Measurements from ENCODE around the gene SERPINF2. TPM values are rescaled to one million over a fixed set of nuclear protein-coding genes. Genes with fewer than 3 reads are reported as not detected.
A peak's percentile ranks its signal among the peaks of the same experiment; 100 is the strongest.

SERPINF2 gene
- total RNA-seq, 2 donors from 2014 or later: 30.4 to 56.1 TPM

DNA sequence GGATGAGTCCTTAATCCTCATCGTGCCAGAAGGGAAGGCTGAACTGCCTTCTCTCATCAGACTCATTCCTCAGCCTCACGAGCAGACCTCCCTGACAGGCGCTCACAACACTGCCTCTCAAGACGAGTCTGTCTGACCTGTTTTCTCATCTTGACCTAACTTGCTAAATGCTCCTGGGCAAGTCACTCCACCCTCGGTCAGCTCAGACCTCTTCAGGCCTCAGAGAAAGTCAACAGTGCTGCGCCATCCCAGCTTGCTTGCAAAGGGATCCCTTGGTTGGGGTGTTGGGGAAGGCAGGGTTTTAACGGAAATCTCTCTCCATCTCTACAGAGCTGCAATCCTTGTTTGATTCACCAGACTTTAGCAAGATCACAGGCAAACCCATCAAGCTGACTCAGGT is 34.2 kb downstream of the SERPINF2 start:
- no peak for DNase-seq (ENCODE audit: low spot score)
- no peak for TF ChIP-seq POLR2A (IDR thresholded peaks at IDR 0.05)
- no peak overlapping the region for H3K4me3 ChIP-seq
- H3K9me3 ChIP-seq: no peaks in the 10 kb centered on the region
- 89% methylated on average over 7 of the region's 7 CpGs for WGBS
- H3K36me3 ChIP-seq: peaks cover 0 to 11% of the 10 kb centered on the region in 2 donors
- peaks cover 8% of the 10 kb centered on the region for H3K4me1 ChIP-seq (replicated peaks)
- intact Hi-C loops (cut with DNase I): no loop called here
- no peak overlapping the region for H3K27ac ChIP-seq
- no peaks in the 10 kb centered on the region for H3K27me3 ChIP-seq (replicated peaks; ENCODE audit: insufficient read depth)

DNA sequence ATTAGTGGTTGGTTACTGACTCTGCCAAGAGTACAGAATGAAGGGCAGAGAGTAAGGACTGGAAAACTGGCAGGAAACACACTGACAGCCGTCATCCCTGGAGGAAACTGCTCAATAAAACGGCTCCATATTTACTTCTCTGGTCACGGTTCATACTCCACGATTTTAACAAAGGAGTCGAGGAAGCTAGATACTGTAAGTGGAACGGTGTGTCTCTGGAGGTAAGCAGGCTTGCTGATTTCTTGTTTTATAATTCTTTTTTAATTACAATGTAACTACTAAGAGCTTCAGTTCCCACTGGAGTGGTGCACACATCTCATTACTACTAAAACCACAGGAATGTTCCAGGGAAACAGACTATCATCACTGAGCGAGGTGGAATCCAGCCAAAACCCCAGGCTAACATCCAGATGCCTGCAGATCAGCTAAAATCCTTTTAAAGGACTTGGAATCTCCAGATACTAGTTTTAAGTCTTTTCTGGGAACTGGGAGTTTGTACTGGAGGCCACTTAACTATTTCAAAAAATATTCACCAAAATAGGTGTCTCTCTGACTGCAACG is 37.0 kb downstream of the SERPINF2 start:
- no peaks in the 10 kb centered on the region for H3K27me3 ChIP-seq (replicated peaks; ENCODE audit: insufficient read depth)
- intact Hi-C loops (cut with DNase I): loop anchor here (5.0 kb wide), 1 partner anchor 112 kb away; no protein-coding TSS in a partner anchor
- TF ChIP-seq POLR2A (IDR thresholded peaks at IDR 0.05): no peak
- TF ChIP-seq POLR2AphosphoS5 (IDR thresholded peaks at IDR 0.05): peak; percentile 93
- DNase-seq (ENCODE audit: low spot score): peak; percentile 76
- no peak overlapping the region for H3K4me3 ChIP-seq
- peak overlapping the region; percentile 90 for H3K27ac ChIP-seq
- H3K4me1 ChIP-seq (replicated peaks): peaks cover 21% of the 10 kb centered on the region
- peaks cover 0 to 11% of the 10 kb centered on the region in 2 donors for H3K36me3 ChIP-seq
- no peaks in the 10 kb centered on the region for H3K9me3 ChIP-seq
- WGBS: 9% methylated on average over 8 of the region's 8 CpGs

DNA sequence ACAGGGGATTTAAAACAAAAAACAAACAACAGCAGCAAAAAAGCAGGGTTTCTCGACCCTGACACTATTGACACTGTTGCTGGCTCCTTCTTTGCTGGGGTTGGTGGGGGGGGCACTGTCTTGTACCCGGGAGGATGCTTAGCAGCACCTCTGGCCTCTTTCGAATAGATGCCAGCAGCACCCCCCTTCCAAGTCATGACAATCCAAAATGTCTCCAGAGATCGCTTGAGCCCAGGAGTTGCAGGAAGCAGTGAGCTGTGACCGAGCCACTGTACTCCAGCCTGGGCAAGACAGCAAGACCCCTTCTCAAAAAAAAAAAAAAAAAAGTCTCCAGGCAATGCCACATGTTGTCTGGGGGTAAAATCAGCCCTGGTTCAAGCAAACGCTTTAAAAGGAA is 39.5 kb downstream of the SERPINF2 start:
- Histone ChIP-seq H3K27me3 (replicated peaks; ENCODE audit: insufficient read depth) (no peaks in the 10 kb centered on the region), H3K9me3 (no peaks in the 10 kb centered on the region), H3K4me1 (replicated peaks) (peaks cover 22% of the 10 kb centered on the region), H3K36me3 (peaks cover 0 to 5% of the 10 kb centered on the region in 2 donors), H3K27ac (peak overlapping the region; percentile 90), H3K4me3 (no peak overlapping the region)
- DNase-seq (ENCODE audit: low spot score): no peak
- 54% methylated on average over 6 of the region's 6 CpGs for WGBS
- no peak for TF ChIP-seq POLR2A (IDR thresholded peaks at IDR 0.05)
- no peak for TF ChIP-seq POLR2AphosphoS5 (IDR thresholded peaks at IDR 0.05)
- TF ChIP-seq, protein P1, sequence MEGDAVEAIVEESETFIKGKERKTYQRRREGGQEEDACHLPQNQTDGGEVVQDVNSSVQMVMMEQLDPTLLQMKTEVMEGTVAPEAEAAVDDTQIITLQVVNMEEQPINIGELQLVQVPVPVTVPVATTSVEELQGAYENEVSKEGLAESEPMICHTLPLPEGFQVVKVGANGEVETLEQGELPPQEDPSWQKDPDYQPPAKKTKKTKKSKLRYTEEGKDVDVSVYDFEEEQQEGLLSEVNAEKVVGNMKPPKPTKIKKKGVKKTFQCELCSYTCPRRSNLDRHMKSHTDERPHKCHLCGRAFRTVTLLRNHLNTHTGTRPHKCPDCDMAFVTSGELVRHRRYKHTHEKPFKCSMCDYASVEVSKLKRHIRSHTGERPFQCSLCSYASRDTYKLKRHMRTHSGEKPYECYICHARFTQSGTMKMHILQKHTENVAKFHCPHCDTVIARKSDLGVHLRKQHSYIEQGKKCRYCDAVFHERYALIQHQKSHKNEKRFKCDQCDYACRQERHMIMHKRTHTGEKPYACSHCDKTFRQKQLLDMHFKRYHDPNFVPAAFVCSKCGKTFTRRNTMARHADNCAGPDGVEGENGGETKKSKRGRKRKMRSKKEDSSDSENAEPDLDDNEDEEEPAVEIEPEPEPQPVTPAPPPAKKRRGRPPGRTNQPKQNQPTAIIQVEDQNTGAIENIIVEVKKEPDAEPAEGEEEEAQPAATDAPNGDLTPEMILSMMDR (IDR thresholded peaks at IDR 0.05): no peak
- intact Hi-C loops (cut with DNase I): loop anchor here (5.0 kb wide), 1 partner anchor 115 kb away; no protein-coding TSS in a partner anchor

DNA sequence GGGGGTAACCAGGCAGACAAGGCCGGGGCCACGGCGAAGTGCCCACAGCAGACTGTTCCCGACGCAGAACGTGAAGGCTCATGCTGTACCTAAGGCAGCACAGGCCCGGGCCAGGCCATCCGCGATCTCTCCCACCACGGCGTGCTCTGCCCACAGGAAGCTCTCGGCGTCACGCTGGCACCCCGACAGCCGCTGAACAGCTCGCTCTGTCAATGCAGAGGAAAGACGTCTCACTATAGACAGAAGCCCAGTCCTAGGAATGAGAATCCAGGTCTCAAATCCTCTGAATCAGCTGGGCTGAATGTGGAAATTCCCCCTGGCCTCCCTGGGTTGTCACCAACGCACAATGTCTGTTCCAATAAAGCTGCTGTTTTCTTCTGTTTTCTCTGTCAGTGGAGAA is 40.6 kb downstream of the SERPINF2 start:
- Histone ChIP-seq H3K4me3 (no peak overlapping the region), H3K27ac (peak overlapping the region; percentile 90), H3K36me3 (no peaks in the 10 kb centered on the region), H3K4me1 (replicated peaks) (peaks cover 25% of the 10 kb centered on the region), H3K27me3 (replicated peaks; ENCODE audit: insufficient read depth) (no peaks in the 10 kb centered on the region), H3K9me3 (no peaks in the 10 kb centered on the region)
- no peak for TF ChIP-seq POLR2AphosphoS5 (IDR thresholded peaks at IDR 0.05)
- no peak for TF ChIP-seq POLR2A (IDR thresholded peaks at IDR 0.05)
- TF ChIP-seq, protein P1 (IDR thresholded peaks at IDR 0.05): no peak
- WGBS: 76% methylated on average over 16 of the region's 19 CpGs
- intact Hi-C loops (cut with DNase I): loop anchor here (5.0 kb wide), 1 partner anchor 116 kb away; no protein-coding TSS in a partner anchor
- DNase-seq (ENCODE audit: low spot score): no peak

DNA sequence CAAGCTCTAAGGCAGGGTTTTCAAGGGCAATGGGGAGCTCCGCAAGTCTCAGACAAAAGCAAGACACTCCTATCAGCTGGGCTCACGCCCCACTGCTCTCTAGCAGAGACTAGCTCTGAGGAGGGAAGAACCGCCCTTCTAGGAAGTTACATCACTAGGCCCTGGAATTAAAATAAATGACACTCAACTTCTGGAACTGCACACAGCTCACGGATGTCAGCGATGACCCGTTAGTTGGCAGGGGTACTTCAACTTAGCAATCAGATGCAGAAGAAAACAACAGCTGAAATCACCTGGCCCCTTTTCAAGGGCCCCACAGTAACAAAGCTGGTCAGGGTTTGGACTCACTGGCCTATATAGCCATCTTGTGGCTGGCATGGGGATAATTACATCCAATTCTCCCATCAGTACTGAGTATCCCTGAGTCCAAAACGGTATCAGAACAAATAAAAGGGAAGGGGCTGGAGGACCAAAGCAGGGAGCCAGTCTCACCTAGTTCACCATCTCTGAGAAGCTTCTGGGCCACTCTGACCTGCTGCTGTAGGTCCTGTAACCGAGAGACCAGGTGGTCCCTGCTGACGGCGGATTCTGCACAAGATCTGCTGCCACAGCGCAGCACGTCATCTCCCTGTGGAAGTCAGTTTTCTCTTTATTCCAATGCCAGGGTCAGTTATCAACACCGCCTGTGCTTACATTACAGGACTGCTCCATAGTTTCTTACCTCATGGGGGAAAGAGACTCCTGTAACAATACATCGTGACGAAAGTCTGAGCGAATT is 41.4 kb downstream of the SERPINF2 start:
- peak overlapping the region; percentile 90 for H3K27ac ChIP-seq
- no peaks in the 10 kb centered on the region for H3K36me3 ChIP-seq
- 52% methylated on average over 16 of the region's 16 CpGs for WGBS
- peak; percentile 68 for DNase-seq (ENCODE audit: low spot score)
- TF ChIP-seq POLR2AphosphoS5 (IDR thresholded peaks at IDR 0.05) (peak; percentile 85), POLR2A (IDR thresholded peaks at IDR 0.05) (no peak)
- TF ChIP-seq, protein P1 (IDR thresholded peaks at IDR 0.05): peak; percentile 35 to 91 (median 68)
- intact Hi-C loops (cut with DNase I): loop anchor here (2.0 to 5.0 kb wide), 2 partner anchors 63 to 117 kb away; no protein-coding TSS in a partner anchor
- peaks cover 25% of the 10 kb centered on the region for H3K4me1 ChIP-seq (replicated peaks)
- no peaks in the 10 kb centered on the region for H3K9me3 ChIP-seq
- H3K4me3 ChIP-seq: no peak overlapping the region
- no peaks in the 10 kb centered on the region for H3K27me3 ChIP-seq (replicated peaks; ENCODE audit: insufficient read depth)
